NCI-H187 treated with DMSO at 0.1 percent for 48 hours (cell line): ENCODE measurements around the gene MB21D2.
"Not testable (repeated sequence)": the region's sequence is repeated elsewhere in the genome, so short reads cannot be mapped to it uniquely, and the experiment has no call there.

Experiments
- DNase-seq: peaks from one replicate; lab custom pipeline; 2025; lab: John Stamatoyannopoulos, UW

Gene MB21D2, protein sequence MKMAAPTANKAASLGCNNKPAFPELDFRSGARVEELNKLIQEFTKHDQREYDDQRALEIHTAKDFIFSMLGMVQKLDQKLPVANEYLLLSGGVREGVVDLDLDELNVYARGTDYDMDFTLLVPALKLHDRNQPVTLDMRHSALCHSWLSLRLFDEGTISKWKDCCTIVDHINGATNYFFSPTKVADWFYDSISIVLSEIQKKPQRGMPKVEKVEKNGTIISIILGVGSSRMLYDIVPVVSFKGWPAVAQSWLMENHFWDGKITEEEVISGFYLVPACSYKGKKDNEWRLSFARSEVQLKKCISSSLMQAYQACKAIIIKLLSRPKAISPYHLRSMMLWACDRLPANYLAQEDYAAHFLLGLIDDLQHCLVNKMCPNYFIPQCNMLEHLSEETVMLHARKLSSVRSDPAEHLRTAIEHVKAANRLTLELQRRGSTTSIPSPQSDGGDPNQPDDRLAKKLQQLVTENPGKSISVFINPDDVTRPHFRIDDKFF

DNA sequence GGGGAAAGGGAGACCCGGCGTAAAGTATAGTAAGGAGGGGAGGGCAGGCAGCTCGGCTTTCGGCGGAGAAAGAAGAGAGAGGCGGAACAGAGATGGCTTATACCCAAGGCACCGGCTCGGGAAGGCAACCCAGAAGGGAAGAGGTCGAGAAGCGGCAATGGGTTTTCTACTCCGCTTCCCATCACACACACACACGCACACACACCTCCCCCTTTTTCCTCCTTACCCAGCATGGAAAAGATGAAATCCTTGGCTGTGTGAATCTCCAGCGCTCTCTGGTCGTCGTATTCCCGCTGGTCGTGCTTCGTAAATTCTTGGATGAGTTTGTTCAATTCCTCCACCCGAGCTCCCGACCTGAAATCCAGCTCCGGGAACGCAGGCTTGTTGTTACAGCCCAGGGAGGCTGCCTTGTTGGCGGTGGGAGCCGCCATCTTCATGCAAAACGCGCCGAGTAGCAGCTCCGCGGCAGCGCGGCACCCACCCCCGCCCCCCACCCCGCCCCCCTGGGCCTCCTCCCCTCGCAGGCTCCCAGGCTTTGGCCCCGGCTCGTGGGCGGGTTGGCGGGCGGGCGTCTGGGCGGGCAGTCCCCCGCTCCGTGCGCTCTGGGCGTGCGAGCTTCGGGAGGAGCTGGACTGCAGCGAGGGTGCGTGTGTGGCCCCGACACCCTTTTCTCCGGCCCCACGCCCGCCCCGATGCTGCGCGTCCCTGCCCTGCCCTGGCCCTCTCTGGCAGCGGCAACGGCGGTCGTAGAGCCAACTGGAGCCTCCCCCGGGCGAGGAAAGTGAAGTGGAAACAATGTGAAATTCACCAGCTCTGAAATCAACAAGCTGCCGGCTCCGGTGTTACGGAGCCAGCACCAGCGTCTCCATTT is at the start of gene MB21D2:
Gene MB21D2, minus strand, starts transcription at position 453 of the 871 bp plus-strand sequence. Its CDS starts 16 bp downstream, at position 437.
- DNase-seq: peak; percentile 54

DNA sequence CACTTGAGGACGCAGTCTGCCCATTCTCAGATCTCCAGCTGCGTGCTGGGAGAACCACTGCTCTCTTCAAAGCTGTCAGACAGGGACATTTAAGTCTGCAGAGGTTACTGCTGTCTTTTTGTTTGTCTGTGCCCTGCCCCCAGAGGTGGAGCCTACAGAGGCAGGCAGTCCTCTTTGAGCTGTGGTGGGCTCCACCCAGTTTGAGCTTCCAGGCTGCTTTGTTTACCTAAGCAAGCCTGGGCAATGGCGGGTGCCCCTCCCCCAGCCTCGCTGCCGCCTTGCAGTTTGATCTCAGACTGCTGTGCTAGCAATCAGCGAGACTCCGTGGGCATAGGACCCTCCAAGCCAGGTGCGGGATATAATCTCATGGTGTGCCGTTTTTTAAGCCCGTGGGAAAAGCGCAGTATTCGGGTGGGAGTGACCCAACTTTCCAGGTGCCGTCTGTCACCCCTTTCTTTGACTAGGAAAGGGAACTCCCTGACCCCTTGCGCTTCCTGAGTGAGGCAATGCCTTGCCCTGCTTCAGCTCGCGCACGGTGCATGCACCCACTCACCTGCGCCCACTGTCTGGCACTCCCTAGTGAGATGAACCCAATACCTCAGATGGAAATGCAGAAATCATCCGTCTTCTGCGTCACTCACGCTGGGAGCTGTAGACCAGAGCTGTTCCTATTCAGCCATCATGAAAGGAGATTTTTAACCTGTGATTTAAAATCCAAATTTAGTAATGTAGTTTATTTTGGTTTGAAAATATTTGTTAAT is 47.5 kb upstream of the MB21D2 start:
- not testable (repeated sequence) for DNase-seq

DNA sequence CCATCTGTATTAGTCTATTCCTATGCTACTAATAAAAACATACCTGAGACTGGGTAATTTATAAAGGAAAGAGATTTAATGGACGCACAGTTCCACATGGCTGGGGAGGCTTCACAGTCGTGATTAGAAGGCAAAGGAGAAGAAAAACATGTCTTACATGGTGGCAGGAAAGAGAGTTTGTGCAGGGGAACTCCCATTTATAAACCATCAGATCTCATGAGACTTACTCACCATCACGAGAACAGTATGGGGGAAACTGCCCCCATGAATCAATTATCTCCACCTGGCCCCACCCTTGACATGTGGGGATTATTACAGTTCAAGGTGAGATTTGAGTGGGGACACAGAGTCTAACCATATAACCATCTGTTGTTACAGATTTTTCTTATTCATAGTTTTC is 42.1 kb upstream of the MB21D2 start:
- no peak for DNase-seq

DNA sequence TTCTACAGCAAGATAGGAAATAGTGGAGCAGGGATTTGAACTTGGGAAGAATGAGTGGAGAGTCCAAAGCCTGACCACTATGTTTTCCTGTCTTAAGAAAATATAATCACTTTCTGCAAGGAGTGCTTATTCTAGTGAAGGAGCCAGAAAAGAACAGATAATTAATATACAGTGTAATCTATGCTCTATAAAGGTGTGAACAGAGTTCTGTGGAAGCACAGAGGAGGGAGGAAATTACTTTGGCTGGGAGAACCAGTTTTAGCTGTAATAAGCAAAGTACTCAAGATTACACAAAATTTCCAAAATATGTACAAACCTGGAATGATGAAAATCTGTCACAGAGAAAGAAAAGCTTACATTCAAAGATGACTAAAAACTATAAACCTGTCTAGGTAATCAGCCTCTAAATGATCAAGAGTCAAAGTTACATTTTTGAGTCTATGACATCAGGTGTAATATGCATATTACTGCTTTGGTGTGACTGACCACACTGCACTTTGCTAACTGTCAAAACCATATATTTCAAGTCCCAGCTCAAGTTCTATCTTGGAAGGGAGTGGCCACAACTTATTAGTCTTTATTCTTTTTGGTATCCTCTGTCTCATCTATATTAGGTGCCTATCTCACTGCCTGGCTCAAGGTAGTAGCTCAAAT is 40.7 kb upstream of the MB21D2 start:
- no peak for DNase-seq

DNA sequence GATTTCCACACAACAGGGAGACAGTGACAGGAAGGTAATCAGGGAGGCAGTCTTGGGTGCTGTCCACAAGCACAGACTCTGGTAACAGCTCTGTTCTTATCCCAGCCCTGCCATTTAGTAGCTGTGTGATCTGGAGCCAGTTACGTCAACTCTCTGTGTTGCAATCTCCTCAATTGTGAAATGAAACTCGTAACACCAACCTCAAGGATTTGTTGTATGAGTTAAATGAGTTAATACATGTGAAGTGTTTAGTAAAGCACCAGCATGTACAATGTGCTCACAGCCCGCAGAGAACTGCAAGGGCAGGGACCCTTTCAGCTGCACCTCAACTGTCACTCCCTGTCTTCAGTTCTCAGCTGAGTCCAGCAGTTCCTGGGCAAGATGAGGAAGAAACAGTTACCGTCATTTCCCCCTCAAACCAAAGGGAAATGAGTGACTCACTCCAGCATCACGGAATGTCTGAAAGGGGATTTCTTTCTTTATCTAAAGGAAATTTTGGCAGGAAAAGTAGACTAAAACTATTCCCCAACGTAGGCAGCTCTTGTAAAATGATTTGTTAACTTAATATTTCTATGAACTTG is 39.9 kb upstream of the MB21D2 start:
- no peak for DNase-seq

DNA sequence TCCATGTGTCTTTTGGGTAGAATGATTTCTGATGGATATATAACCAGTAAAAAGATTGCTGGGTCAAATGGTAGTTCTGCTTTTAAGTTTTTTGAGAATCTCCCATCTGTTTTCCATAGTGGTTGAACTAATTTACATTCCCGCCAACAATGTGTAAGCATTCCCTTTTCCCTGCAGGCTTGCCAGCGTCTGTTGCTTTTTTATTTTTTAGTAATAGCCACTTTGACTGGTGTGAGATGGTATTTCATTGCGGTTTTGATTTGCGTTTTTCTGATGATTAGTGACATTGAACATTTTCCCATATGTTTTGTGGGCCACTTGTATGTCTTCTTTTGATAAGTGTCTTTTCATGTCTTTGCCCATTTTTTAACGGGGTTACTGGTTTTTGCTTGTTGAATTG is 36.3 kb upstream of the MB21D2 start:
- no peak for DNase-seq

DNA sequence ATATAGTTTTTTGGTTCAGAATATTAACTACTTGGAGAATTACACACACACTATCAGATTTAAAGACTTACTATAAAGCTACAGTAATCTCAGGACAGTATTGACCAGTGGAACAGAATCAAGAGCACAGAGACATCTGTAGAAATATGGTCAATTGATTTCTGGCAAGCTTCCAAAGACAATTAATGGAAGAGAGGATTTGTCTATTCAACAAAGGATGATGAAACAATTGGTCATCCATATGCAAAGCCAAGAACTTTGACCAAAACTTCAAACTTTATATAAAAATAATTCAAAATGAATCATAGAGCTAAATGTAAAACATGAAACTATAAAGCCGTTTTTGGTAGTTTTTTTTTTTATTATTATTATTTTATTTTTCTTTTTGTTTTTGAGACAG is 29.8 kb upstream of the MB21D2 start:
- no peak for DNase-seq

DNA sequence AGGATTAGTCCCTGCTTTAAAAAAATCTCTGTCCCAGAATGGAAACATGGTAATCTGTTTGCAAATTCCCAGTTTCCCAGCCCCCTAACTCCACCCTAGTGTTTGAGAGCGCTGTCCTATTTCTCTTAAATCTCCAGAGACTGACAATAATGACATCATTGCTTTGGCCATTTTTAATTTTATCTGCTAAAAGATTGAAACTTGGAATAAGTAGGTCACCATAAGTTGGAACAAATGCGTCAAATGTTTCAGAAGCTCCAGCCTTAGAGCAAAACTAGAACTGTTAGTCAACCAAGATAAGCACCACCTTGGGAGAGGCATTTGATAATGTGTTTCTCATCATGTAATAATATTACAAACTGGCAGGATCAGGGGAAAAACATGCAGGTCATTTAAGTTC is 25.7 kb upstream of the MB21D2 start:
- no peak for DNase-seq

DNA sequence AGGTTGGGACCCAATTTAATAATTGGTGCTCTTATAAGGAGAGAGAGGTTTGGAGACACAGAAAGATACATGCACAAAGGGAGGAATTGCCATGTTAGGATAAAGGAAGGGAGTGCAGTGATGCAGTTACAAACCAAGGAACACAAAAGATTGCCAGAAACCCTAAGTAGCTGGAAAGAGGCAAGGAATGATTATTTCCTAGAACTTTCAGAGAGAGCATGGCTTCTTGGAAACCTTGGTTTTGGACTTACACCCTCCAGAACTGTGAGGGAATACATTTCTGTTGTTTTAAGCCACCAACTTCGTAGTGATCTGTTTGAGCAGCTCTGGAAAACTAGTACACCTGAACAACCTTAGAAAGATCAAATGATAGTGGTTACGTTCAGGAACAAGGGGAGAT is 25.0 kb upstream of the MB21D2 start:
- DNase-seq: no peak

DNA sequence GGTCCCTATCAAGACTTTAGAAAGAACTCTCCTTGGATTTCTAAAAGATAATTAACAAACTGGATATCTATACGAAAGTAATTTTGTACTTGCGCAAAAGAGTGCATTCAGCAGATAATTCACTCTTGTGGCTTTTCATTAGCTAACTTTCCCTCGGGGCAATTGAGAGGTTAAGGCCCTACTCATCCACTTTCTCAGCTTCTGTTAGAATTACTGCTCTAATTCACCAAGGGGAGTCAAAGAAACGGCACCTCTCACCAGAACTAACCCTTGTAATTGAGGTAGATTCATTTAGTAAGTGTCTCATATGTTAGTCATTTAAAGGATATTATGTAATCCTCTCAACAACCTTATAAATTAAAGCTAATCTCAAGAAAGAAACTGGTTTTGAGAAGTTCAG is 22.5 kb upstream of the MB21D2 start:
- DNase-seq: no peak

DNA sequence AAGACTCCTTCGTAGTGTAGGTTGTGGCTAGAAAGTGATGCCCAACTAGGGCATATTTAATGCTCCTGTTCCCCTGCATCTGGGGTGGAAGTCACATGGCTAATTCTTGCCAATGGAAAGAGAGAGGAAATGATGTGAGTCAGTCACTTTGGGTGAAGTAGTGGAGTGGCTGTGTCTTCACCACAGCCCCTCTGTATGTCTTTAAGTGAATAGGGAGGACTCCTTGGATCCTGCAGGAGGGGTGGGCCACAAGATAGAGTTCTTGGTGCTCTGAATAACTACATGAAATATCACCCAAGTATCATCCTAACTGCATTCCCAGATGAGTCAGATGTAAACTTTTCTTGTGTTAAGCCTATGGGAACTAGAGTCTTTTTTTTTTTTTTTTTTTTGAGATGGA is 17.8 kb upstream of the MB21D2 start:
- DNase-seq: no peak

DNA sequence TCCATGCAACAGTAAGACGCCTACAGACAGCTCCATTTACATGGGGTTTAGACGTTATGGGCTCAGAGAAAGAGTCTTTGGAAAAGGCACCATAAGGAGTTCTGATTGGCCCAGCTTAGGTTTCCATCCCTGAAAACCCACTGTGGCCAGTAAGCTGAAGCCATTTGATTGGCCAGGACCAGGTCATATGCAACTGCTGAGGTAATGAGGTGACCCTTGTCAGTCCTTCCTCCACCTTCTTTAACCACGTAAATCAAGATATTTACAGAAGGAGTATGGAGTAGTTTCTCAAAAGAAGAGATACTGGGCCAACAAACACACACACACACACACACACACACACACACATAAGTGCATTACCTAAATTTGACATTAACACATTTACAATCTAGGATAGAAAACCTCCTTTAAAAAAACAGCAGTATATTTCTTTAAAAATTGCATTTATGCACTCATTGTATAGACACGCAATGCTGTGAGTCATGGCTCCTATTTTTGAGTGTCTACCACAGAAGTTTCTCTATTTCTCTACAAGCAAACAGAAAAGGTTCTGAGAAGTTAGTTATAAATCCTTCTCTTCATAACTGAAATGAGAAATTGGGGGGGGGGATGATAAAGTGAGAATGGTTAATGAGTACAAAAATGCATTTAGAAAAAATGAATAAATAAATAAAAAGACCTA is 16.3 kb upstream of the MB21D2 start:
- no peak for DNase-seq

DNA sequence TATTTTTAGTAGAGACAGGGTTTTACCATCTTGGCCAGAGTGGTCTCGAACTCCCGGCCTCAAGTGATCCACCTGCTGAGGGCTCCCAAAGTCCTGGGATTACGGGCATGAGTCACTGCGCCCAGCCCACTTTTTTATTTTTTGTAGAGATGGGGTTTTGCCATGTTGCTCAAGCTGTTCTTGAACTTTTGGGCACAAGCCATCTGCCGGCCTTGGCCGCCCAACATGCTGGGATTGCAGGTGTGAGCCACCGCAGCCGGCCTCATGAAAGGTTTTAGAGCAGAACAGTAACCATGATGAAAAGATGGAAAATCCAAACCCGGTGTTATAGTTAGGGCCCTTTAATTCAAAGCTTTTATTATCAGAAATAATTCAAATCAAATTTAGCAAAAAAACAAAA is 15.6 kb upstream of the MB21D2 start:
- no peak for DNase-seq

DNA sequence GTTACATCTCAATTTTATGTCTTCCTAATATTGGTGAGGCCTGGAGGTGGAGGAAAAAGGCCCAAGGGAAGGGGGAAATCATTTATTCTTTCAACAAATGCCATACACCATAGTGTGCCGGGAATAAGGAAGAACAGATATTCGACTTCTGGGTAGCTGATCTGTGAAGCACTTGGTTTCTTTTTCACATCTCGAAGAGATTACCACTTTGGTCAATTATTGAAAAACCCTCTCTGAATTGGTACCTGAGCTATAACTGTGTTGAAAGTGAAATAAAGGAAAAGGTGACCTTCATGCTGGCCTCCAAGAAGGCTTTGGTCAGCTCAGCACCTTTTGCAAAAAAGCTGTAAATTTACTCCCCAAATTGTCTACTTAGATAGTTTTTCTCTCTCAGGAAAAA is 14.2 kb upstream of the MB21D2 start:
- DNase-seq: no peak

DNA sequence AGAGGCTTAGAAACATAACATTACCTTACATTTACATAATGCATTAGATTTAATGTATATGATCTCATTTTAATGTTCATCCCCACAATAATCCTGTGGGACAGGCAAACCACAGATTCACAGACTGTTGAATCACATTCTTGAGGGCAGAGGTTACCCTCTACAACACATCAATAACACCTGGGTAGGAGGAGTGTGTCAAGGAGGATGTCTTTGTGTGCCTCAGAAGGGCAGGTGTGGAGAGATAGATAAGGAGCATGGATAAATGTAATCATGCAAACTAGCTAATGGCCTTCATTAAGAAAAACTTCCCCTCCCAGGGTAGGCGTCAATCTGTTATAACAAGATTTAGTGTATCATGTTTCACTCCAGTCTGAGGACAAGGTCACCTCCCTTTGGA is 12.9 kb upstream of the MB21D2 start:
- DNase-seq: no peak

DNA sequence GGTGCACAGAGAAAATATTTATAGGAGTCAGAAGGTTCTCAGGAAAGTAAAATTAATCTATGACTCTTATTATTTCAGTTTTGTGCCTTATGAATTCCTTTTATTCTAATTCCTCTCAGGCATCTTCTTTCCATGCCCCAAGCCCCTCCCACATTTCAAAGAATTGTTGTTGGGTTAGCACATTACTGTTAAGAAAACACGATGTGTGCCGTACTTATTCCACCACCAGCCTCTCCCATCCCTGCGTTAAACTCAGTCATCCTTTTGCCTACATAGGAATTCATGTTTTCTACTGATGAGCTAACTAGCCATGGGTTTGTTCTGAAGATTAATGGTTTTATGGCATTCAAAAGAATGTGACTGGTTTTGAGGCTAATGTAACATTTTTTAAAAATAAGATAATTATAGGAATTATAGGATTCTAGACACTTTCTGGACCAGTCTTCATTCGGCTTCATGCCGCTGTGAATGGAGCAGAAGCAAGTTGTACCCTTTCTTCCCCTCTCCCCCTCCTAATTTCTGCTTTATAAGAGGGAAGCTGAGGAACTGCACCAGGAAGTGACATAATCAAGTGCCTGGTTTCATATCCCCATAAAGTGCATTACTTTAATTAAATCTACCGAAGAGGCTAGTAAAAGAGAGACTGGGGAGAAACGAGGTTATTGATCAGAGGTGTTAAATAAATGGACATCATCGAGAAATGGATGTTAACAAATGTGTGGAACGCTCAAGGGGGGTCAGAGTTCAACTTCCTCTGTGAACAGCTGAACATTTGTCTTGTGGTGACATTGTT is 12.3 kb upstream of the MB21D2 start:
- DNase-seq: no peak

DNA sequence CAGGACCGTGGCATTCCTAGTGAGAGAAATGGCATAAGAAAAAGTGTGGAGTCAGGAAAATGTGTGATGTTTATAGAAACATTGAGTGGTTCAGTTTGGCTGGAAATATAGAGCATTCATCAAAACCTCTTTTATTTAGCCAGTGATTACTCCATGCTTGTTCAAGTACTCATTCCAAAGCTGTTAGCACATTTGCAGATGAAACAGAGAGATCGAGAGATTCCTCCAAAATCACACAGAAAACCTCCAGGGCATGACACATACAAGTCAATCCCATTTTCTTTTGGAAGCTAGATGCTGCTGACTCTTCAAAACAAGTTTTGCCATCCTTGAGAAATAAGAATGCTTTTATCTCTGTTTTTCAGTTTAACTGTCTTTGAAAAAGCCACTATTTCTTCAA is 11.5 kb upstream of the MB21D2 start:
- no peak for DNase-seq

DNA sequence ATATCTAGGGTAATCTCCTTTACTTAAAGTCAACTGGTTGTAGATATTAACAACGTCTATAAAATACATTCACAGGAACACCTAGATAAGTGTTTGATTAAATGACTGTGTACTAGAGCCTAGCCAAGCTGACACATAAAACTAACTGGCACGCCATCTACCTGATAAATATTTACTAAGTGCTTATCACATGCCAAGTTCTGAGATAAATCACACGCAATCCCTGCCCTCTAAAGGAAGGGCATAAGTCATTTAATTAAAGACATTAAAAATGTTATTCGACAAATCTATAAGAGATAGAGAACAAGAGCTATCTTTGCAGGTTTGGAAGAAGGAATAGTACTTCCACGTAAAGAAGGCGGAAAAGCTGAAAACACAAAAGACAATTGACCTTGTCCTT is 11.1 kb upstream of the MB21D2 start:
- no peak for DNase-seq

DNA sequence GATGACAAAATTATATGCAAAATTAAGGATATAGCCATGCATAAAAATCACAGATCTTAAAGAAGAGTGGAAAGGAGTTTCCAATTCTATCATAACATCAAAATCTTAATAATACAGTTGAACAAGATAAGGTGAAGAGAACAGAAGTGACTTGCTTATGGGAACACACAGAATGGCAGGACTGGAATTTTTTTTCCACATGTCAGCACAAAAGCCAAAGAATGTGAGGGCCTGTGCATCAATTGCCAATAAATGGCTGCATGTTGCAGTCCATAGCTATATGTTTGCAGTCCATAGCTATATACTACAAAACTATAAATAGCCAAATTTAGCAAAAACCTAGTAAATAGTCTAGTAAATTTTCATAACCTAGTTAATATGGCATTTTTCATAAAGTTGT is 10.4 kb upstream of the MB21D2 start:
- DNase-seq: no peak

DNA sequence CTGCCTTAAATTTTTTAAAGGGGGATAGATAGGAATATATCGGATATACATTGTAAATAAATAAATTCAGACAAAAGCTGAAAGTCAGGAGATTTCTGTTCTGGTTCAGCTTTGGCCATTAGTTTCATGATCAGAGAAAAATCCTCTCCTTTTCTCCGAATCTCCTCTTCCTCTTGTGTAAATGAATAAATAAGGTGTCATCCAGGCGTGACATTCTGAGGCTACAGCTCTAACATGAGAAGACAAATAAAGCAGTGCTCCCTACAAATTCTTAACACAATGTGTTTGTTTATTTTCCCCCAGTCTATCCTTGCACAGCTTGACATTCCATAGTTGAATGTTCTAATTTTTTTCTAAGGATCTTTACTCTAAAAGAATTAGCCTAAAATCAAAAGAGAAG is 9.4 kb upstream of the MB21D2 start:
- no peak for DNase-seq
